A549 (cell line): ENCODE data around the gene NCCRP1.

Experiments used
- CEBPB ChIP-seq, 2 experiments: fragments of >200 bp in 1 of 2; sonication (Bioruptor Twin) in 1 of 2; formaldehyde crosslinking in 1 of 2; IDR thresholded peaks; 2 replicates each; pipeline ENCODE4 v1.6.1; 2012 to 2016
- KDM5A ChIP-seq: fragments of 200-600 bp; sonication (generic); IDR thresholded peaks from 2 replicates; pipeline ENCODE4 v1.6.1; 2016; ENCODE audit warnings: antibody characterized with exemption, mild to moderate bottlenecking
- MAZ ChIP-seq: fragments of 150-350 bp; IDR thresholded peaks from 2 replicates; pipeline ENCODE4 v1.6.1; 2014; ENCODE audit warnings: antibody characterized with exemption, low read depth, low read length, borderline replicate concordance
- POLR2AphosphoS2 ChIP-seq: conservative IDR thresholded peaks from 2 replicates; pipeline ENCODE4 v1.6.1; 2012; ENCODE audit warnings: low read length, improper control_type of control experiment, inconsistent platforms
- RAD21 ChIP-seq, 2 experiments: fragments of >200 bp in 1 of 2; sonication (Bioruptor Twin) in 1 of 2; formaldehyde crosslinking in 1 of 2; IDR thresholded peaks in 1 of 2; conservative IDR thresholded peaks in 1 of 2; 2 replicates in 1 of 2; 3 replicates in 1 of 2; pipeline ENCODE4 v1.6.1; 2012 to 2018; ENCODE audit warnings: inconsistent platforms in 1 of 2
- SREBF2 ChIP-seq: fragments of 450-650 bp; IDR thresholded peaks from 2 replicates; pipeline ENCODE4 v1.6.1; 2014; ENCODE audit warnings: mild to moderate bottlenecking, moderate library complexity
- TF ChIP-seq, protein P1 (sequence below): fragments of 450-650 bp; IDR thresholded peaks from 2 replicates; pipeline ENCODE4 v1.6.1; 2014; ENCODE audit warnings: antibody characterized with exemption
- TF ChIP-seq, protein P2 (sequence below): fragments of >200 bp; sonication (Bioruptor Twin); formaldehyde crosslinking; IDR thresholded peaks from 3 replicates; pipeline ENCODE4 v1.5.1; 2016

DNA sequence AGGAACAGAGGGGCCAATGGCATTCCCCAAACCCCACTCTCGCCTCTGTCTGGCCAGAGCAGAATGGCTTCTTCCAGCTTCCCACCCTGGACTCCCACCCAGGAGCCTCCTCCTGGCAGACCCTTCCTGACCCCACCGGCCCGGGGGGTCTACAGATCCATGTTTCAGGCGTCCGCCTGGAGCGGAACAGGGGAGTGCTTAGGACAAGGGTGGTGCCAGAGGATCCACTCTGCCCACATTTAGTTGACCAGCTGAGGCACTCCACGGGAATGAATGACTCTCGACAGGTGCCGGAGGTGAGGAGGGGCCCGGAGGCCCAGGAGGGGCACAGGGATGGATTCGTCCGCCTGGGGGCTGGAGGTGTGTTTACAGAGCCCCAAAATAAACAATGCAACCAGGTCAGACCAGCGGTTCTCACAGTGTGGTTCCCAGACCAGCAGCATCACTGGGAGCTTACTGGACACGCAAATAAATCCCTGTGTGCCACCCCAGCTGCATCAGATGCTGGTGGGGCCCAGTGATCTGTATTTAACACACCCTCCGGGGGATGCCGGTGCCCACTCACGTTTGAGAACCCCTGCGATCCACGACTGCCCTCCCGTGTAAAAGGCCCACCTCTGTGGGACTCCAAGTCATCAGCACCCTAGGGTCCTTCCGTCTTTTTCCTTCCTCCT is 15.1 kb upstream of the NCCRP1 start:
- TF ChIP-seq, protein P1, sequence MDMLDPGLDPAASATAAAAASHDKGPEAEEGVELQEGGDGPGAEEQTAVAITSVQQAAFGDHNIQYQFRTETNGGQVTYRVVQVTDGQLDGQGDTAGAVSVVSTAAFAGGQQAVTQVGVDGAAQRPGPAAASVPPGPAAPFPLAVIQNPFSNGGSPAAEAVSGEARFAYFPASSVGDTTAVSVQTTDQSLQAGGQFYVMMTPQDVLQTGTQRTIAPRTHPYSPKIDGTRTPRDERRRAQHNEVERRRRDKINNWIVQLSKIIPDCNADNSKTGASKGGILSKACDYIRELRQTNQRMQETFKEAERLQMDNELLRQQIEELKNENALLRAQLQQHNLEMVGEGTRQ, result no peak
- TF ChIP-seq, protein P2, sequence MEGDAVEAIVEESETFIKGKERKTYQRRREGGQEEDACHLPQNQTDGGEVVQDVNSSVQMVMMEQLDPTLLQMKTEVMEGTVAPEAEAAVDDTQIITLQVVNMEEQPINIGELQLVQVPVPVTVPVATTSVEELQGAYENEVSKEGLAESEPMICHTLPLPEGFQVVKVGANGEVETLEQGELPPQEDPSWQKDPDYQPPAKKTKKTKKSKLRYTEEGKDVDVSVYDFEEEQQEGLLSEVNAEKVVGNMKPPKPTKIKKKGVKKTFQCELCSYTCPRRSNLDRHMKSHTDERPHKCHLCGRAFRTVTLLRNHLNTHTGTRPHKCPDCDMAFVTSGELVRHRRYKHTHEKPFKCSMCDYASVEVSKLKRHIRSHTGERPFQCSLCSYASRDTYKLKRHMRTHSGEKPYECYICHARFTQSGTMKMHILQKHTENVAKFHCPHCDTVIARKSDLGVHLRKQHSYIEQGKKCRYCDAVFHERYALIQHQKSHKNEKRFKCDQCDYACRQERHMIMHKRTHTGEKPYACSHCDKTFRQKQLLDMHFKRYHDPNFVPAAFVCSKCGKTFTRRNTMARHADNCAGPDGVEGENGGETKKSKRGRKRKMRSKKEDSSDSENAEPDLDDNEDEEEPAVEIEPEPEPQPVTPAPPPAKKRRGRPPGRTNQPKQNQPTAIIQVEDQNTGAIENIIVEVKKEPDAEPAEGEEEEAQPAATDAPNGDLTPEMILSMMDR, result no peak
- TF ChIP-seq CEBPB (IDR thresholded peaks at IDR 0.05), result no peak
- no peak for TF ChIP-seq KDM5A
- TF ChIP-seq SREBF2, result no peak
- 0 out of 2 replicates have a peak, but pooled peaks have one; percentile 58 for TF ChIP-seq POLR2AphosphoS2
- no peak for TF ChIP-seq RAD21 (conservative IDR thresholded peaks at IDR 0.05 in 1 of 2, IDR thresholded peaks at IDR 0.05 in 1 of 2)
- TF ChIP-seq MAZ, result no peak
